ENCODE measurements around the gene DOHH.

The DOHH gene

GRCh38 chr19:3459965-3460582 lies 40.4 kb downstream of the DOHH start:
- no peaks in the 10 kb centered on the region for H3K36me3 ChIP-seq (ENCODE audit: control insufficient read depth, insufficient read depth, low read length)
- no peak overlapping the region for H2BK15ac ChIP-seq (replicated peaks; ENCODE audit: low read depth)
- DNase-seq, result no peak
- peak overlapping the region; percentile 28 for H3K56ac ChIP-seq (ENCODE audit: low read length)
- peak overlapping the region; percentile 16 for H2BK5ac ChIP-seq (ENCODE audit: low read length)
- H3K4ac ChIP-seq (ENCODE audit: low read depth, low read length), result peak overlapping the region; percentile 49
- H3K18ac ChIP-seq (ENCODE audit: low read length), result no peak overlapping the region
- no peak overlapping the region for H4K5ac ChIP-seq (ENCODE audit: low read length)
- H3K79me1 ChIP-seq (ENCODE audit: low read length), result no peaks in the 10 kb centered on the region
- no peak overlapping the region for H2AK5ac ChIP-seq (ENCODE audit: low read length)
- H3K4me1 ChIP-seq (ENCODE audit: control insufficient read depth, low read depth, low read length), result peaks cover 6% of the 10 kb centered on the region
- no peak overlapping the region for H2BK120ac ChIP-seq (ENCODE audit: low read depth, low read length)
- peak overlapping the region; percentile 2 for H3K9ac ChIP-seq (ENCODE audit: low read length)
- H3K79me2 ChIP-seq (ENCODE audit: control insufficient read depth, insufficient read depth, low read length), result no peaks in the 10 kb centered on the region
- no peak overlapping the region for H4K8ac ChIP-seq (ENCODE audit: low read depth, low read length)
- H3K23ac ChIP-seq (ENCODE audit: low read length), result no peak overlapping the region
- no peak overlapping the region for H3K4me3 ChIP-seq (ENCODE audit: low read length)
- WGBS (ENCODE audit: extremely low coverage, insufficient coverage, low lambda C conversion rate), result no CpG with 5 or more reads among the region's 15 CpGs
- no peak overlapping the region for H3K4me2 ChIP-seq (ENCODE audit: low read length)
- no peak overlapping the region for H3K27ac ChIP-seq (ENCODE audit: low read depth, low read length)
- H3K27me3 ChIP-seq (ENCODE audit: insufficient read depth, low read length, poor library complexity), result no peaks in the 10 kb centered on the region

GRCh38 chr19:3459089-3459881 lies 41.2 kb downstream of the DOHH start:
- Histone ChIP-seq H3K27ac (ENCODE audit: low read depth, low read length) (no peak overlapping the region), H3K4me2 (ENCODE audit: low read length) (peak overlapping the region; percentile 61), H3K27me3 (ENCODE audit: insufficient read depth, low read length, poor library complexity) (no peaks in the 10 kb centered on the region), H3K4ac (ENCODE audit: low read depth, low read length) (peak overlapping the region; percentile 76), H3K36me3 (ENCODE audit: control insufficient read depth, insufficient read depth, low read length) (no peaks in the 10 kb centered on the region), H2BK15ac (replicated peaks; ENCODE audit: low read depth) (no peak overlapping the region), H2BK5ac (ENCODE audit: low read length) (peak overlapping the region; percentile 90), H3K18ac (ENCODE audit: low read length) (peak overlapping the region; percentile 51), H2BK120ac (ENCODE audit: low read depth, low read length) (peak overlapping the region; percentile 9), H3K9ac (ENCODE audit: low read length) (peak overlapping the region; percentile 60), H2AK5ac (ENCODE audit: low read length) (peak overlapping the region; percentile 67), H4K5ac (ENCODE audit: low read length) (peak overlapping the region; percentile 13), H3K79me1 (ENCODE audit: low read length) (no peaks in the 10 kb centered on the region), H3K4me1 (ENCODE audit: control insufficient read depth, low read depth, low read length) (peaks cover 6% of the 10 kb centered on the region), H3K56ac (ENCODE audit: low read length) (peak overlapping the region; percentile 94), H4K8ac (ENCODE audit: low read depth, low read length) (no peak overlapping the region), H3K23ac (ENCODE audit: low read length) (peak overlapping the region; percentile 73), H3K79me2 (ENCODE audit: control insufficient read depth, insufficient read depth, low read length) (no peaks in the 10 kb centered on the region), H3K4me3 (ENCODE audit: low read length) (no peak overlapping the region)
- no CpG with 5 or more reads among the region's 26 CpGs for WGBS (ENCODE audit: extremely low coverage, insufficient coverage, low lambda C conversion rate)
- DNase-seq, result peak; percentile 95

GRCh38 chr19:3458229-3459088 lies 42.0 kb downstream of the DOHH start:
- H3K56ac ChIP-seq (ENCODE audit: low read length), result peak overlapping the region; percentile 94
- H2BK15ac ChIP-seq (replicated peaks; ENCODE audit: low read depth), result no peak overlapping the region
- H4K8ac ChIP-seq (ENCODE audit: low read depth, low read length), result no peak overlapping the region
- H3K27ac ChIP-seq (ENCODE audit: low read depth, low read length), result peak overlapping the region; percentile 61
- no peak overlapping the region for H3K4me3 ChIP-seq (ENCODE audit: low read length)
- H3K4me2 ChIP-seq (ENCODE audit: low read length), result peak overlapping the region; percentile 6
- no peaks in the 10 kb centered on the region for H3K79me1 ChIP-seq (ENCODE audit: low read length)
- H2BK120ac ChIP-seq (ENCODE audit: low read depth, low read length), result no peak overlapping the region
- no peak overlapping the region for H3K23ac ChIP-seq (ENCODE audit: low read length)
- H4K5ac ChIP-seq (ENCODE audit: low read length), result no peak overlapping the region
- no peaks in the 10 kb centered on the region for H3K79me2 ChIP-seq (ENCODE audit: control insufficient read depth, insufficient read depth, low read length)
- peak overlapping the region; percentile 76 for H3K4ac ChIP-seq (ENCODE audit: low read depth, low read length)
- H3K18ac ChIP-seq (ENCODE audit: low read length), result peak overlapping the region; percentile 29
- H2AK5ac ChIP-seq (ENCODE audit: low read length), result peak overlapping the region; percentile 78
- no peaks in the 10 kb centered on the region for H3K36me3 ChIP-seq (ENCODE audit: control insufficient read depth, insufficient read depth, low read length)
- H3K9ac ChIP-seq (ENCODE audit: low read length), result peak overlapping the region; percentile 60
- DNase-seq, result peak; percentile 63
- H3K4me1 ChIP-seq (ENCODE audit: control insufficient read depth, low read depth, low read length), result peaks cover 6% of the 10 kb centered on the region
- WGBS (ENCODE audit: extremely low coverage, insufficient coverage, low lambda C conversion rate), result no CpG with 5 or more reads among the region's 19 CpGs
- H2BK5ac ChIP-seq (ENCODE audit: low read length), result peak overlapping the region; percentile 94
- no peaks in the 10 kb centered on the region for H3K27me3 ChIP-seq (ENCODE audit: insufficient read depth, low read length, poor library complexity)

GRCh38 chr19:3457528-3458228 lies 42.8 kb downstream of the DOHH start:
- H3K23ac ChIP-seq (ENCODE audit: low read length), result no peak overlapping the region
- no peak overlapping the region for H3K4me3 ChIP-seq (ENCODE audit: low read length)
- no peak overlapping the region for H2BK120ac ChIP-seq (ENCODE audit: low read depth, low read length)
- no peaks in the 10 kb centered on the region for H3K79me2 ChIP-seq (ENCODE audit: control insufficient read depth, insufficient read depth, low read length)
- peaks cover 6% of the 10 kb centered on the region for H3K4me1 ChIP-seq (ENCODE audit: control insufficient read depth, low read depth, low read length)
- H3K27ac ChIP-seq (ENCODE audit: low read depth, low read length), result peak overlapping the region; percentile 29
- no peaks in the 10 kb centered on the region for H3K79me1 ChIP-seq (ENCODE audit: low read length)
- peak overlapping the region; percentile 18 for H3K18ac ChIP-seq (ENCODE audit: low read length)
- H2BK5ac ChIP-seq (ENCODE audit: low read length), result no peak overlapping the region
- peak overlapping the region; percentile 50 for H3K56ac ChIP-seq (ENCODE audit: low read length)
- no peak overlapping the region for H4K8ac ChIP-seq (ENCODE audit: low read depth, low read length)
- H3K9ac ChIP-seq (ENCODE audit: low read length), result peak overlapping the region; percentile 14
- H2AK5ac ChIP-seq (ENCODE audit: low read length), result no peak overlapping the region
- WGBS (ENCODE audit: extremely low coverage, insufficient coverage, low lambda C conversion rate), result no CpG with 5 or more reads among the region's 22 CpGs
- H2BK15ac ChIP-seq (replicated peaks; ENCODE audit: low read depth), result no peak overlapping the region
- peak; percentile 80 for DNase-seq
- H3K4ac ChIP-seq (ENCODE audit: low read depth, low read length), result no peak overlapping the region
- H3K27me3 ChIP-seq (ENCODE audit: insufficient read depth, low read length, poor library complexity), result no peaks in the 10 kb centered on the region
- H4K5ac ChIP-seq (ENCODE audit: low read length), result no peak overlapping the region
- no peaks in the 10 kb centered on the region for H3K36me3 ChIP-seq (ENCODE audit: control insufficient read depth, insufficient read depth, low read length)
- H3K4me2 ChIP-seq (ENCODE audit: low read length), result no peak overlapping the region

GRCh38 chr19:3456925-3457527 lies 43.4 kb downstream of the DOHH start:
- H3K27me3 ChIP-seq (ENCODE audit: insufficient read depth, low read length, poor library complexity), result no peaks in the 10 kb centered on the region
- H3K36me3 ChIP-seq (ENCODE audit: control insufficient read depth, insufficient read depth, low read length), result no peaks in the 10 kb centered on the region
- H2BK5ac ChIP-seq (ENCODE audit: low read length), result no peak overlapping the region
- H4K8ac ChIP-seq (ENCODE audit: low read depth, low read length), result no peak overlapping the region
- WGBS (ENCODE audit: extremely low coverage, insufficient coverage, low lambda C conversion rate), result no CpG with 5 or more reads among the region's 18 CpGs
- H2BK15ac ChIP-seq (replicated peaks; ENCODE audit: low read depth), result no peak overlapping the region
- no peak overlapping the region for H3K27ac ChIP-seq (ENCODE audit: low read depth, low read length)
- no peak for DNase-seq
- no peak overlapping the region for H3K23ac ChIP-seq (ENCODE audit: low read length)
- no peak overlapping the region for H2BK120ac ChIP-seq (ENCODE audit: low read depth, low read length)
- H4K5ac ChIP-seq (ENCODE audit: low read length), result no peak overlapping the region
- no peak overlapping the region for H3K4ac ChIP-seq (ENCODE audit: low read depth, low read length)
- H3K56ac ChIP-seq (ENCODE audit: low read length), result peak overlapping the region; percentile 50
- H3K4me1 ChIP-seq (ENCODE audit: control insufficient read depth, low read depth, low read length), result peaks cover 6% of the 10 kb centered on the region
- no peak overlapping the region for H3K4me3 ChIP-seq (ENCODE audit: low read length)
- H3K79me2 ChIP-seq (ENCODE audit: control insufficient read depth, insufficient read depth, low read length), result no peaks in the 10 kb centered on the region
- no peaks in the 10 kb centered on the region for H3K79me1 ChIP-seq (ENCODE audit: low read length)
- H2AK5ac ChIP-seq (ENCODE audit: low read length), result peak overlapping the region; percentile 36
- no peak overlapping the region for H3K4me2 ChIP-seq (ENCODE audit: low read length)
- no peak overlapping the region for H3K9ac ChIP-seq (ENCODE audit: low read length)
- no peak overlapping the region for H3K18ac ChIP-seq (ENCODE audit: low read length)

Data from mesendoderm (in vitro differentiated cells).